Measurements from ENCODE around the gene BDP1. TPM values are rescaled to one million over a fixed set of nuclear protein-coding genes. Genes with fewer than 3 reads are reported as not detected.

The BDP1 gene
- total and polyA plus RNA-seq, 2 experiments from 2014 or later = 14.3 to 14.5 TPM

DNA sequence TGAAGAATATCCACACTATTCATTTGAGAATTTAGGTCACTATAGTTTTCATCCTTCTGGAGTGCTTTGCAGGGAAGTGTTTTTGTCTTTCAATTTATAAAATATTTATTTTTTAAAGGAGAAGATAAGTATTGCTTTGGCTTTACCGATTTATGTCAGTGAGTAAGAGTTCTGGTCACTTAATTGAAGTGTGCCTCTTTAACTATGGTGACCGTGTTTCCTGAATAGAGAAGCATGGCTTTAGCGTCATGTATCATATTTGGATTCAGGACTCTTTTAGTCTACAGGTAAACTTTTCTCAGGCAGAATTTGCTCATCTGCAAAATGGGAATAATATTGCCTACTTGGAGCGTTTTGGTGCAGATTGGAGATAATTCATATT, 902 bp downstream of the BDP1 start:
- H3K27ac ChIP-seq = peak overlapping the region; percentile 93
- H3K27me3 ChIP-seq (replicated peaks; ENCODE audit: insufficient read depth) = 0 out of 2 replicates have a peak, but pooled peaks cover 2% of the 10 kb centered on the region
- peaks cover 57% of the 10 kb centered on the region for H3K79me2 ChIP-seq (ENCODE audit: insufficient read depth)
- no peaks in the 10 kb centered on the region for H4K20me1 ChIP-seq (ENCODE audit: insufficient read depth)
- peak overlapping the region; percentile 97 for H3K4me2 ChIP-seq (ENCODE audit: unreplicated experiment)
- in situ Hi-C loops (cut with MboI) = loop anchor here (10.0 kb wide), 1 partner anchor 58 kb away; no protein-coding TSS in a partner anchor
- peak; percentile 35 for DNase-seq
- WGBS, 2 experiments (ENCODE audit: low coverage in 1 of 2, low lambda C conversion rate in 2 of 2, missing lambda C conversion rate in 2 of 2) = 2% methylated on average over 4 of the region's 4 CpGs
- H3K9me2 ChIP-seq (ENCODE audit: insufficient read depth) = no peaks in the 10 kb centered on the region
- peaks cover 14% of the 10 kb centered on the region; the same call in 1 of the 2 replicates for H3K4me1 ChIP-seq (ENCODE audit: insufficient read depth)
- H3K9me3 ChIP-seq (ENCODE audit: low read depth) = no peaks in the 10 kb centered on the region
- peak overlapping the region; percentile 97 for H3K9ac ChIP-seq
- peak overlapping the region; percentile 100 for H2AFZ ChIP-seq
- peaks cover 4% of the 10 kb centered on the region for H3F3A ChIP-seq (ENCODE audit: insufficient read depth)
- peak overlapping the region; percentile 100 for H3K4me3 ChIP-seq
- TF ChIP-seq EZH2 (IDR thresholded peaks at IDR 0.05; ENCODE audit: insufficient read depth, poor library complexity, severe bottlenecking) (no peak), EZH2phosphoT487 (IDR thresholded peaks at IDR 0.05; ENCODE audit: insufficient read depth, low read depth) (no peak)
- H3K36me3 ChIP-seq (ENCODE audit: low read depth) = peaks cover 24% of the 10 kb centered on the region

DNA sequence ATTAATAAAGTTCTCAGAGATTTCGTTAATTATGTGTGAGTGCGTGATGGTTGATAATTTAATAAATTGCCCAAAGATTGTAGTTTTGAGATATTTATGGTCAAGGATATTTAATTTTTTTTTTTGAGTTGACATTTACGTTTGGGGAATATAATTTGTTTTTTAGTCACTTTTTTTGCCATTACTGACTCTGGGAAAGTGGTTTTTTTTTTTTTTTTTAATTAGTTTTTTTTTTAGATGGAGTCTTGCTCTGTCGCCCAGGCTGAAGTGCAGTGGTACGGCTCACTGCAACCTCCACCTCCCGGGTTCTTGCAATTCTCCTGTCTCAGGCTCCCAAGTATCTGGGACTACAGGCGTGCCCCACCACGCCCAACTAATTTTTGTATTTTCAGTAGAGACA, 1.7 kb downstream of the BDP1 start:
- Histone ChIP-seq H3K36me3 (ENCODE audit: low read depth) (peaks cover 31% of the 10 kb centered on the region), H3K9ac (peak overlapping the region; percentile 97; the same call in 1 of the 2 replicates), H3K9me2 (ENCODE audit: insufficient read depth) (no peaks in the 10 kb centered on the region), H3F3A (ENCODE audit: insufficient read depth) (peaks cover 4% of the 10 kb centered on the region), H3K4me3 (peak overlapping the region; percentile 100), H3K79me2 (ENCODE audit: insufficient read depth) (peaks cover 64% of the 10 kb centered on the region), H4K20me1 (ENCODE audit: insufficient read depth) (no peaks in the 10 kb centered on the region), H3K27me3 (replicated peaks; ENCODE audit: insufficient read depth) (no peaks in the 10 kb centered on the region), H3K9me3 (ENCODE audit: low read depth) (no peaks in the 10 kb centered on the region), H3K4me2 (ENCODE audit: unreplicated experiment) (peak overlapping the region; percentile 97), H3K27ac (no peak overlapping the region), H3K4me1 (ENCODE audit: insufficient read depth) (peaks cover 14% of the 10 kb centered on the region; the same call in 1 of the 2 replicates), H2AFZ (no peak overlapping the region)
- in situ Hi-C loops (cut with MboI) = loop anchor here (10.0 kb wide), 1 partner anchor 58 kb away; no protein-coding TSS in a partner anchor
- 74 to 79% methylated on average over 8 of the region's 8 CpGs for WGBS, 2 experiments (ENCODE audit: low coverage in 1 of 2, low lambda C conversion rate in 2 of 2, missing lambda C conversion rate in 2 of 2)
- TF ChIP-seq EZH2 (IDR thresholded peaks at IDR 0.05; ENCODE audit: insufficient read depth, poor library complexity, severe bottlenecking) (no peak), EZH2phosphoT487 (IDR thresholded peaks at IDR 0.05; ENCODE audit: insufficient read depth, low read depth) (no peak)
- no peak for DNase-seq

DNA sequence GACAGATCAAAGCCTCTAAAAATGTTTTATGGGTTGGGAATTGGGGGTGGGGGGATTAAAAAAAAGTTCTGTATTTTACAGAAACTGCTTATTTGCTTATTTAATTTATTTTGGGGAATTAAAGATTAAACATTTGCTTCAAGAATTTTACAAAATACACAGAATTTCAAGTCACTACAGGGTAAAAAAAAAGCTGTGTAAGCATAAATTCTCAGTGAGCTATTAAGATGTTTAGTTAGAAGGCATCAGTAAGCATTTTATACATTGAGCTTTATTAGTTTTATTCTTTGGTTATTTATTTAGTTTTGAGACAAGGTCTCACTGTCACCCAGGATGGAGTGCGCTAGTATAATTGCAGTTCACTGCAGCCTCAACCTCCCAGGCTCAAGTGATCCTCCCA, 5.2 kb downstream of the BDP1 start:
- no peak overlapping the region for H2AFZ ChIP-seq
- WGBS, 2 experiments (ENCODE audit: low coverage in 1 of 2, low lambda C conversion rate in 2 of 2, missing lambda C conversion rate in 2 of 2) = 93 to 100% methylated on average over 1 of the region's 1 CpG
- no peak overlapping the region for H3K4me3 ChIP-seq
- no peaks in the 10 kb centered on the region for H3K9me3 ChIP-seq (ENCODE audit: low read depth)
- H3K9me2 ChIP-seq (ENCODE audit: insufficient read depth) = no peaks in the 10 kb centered on the region
- in situ Hi-C loops (cut with MboI) = no loop called here
- peaks cover 4% of the 10 kb centered on the region for H3F3A ChIP-seq (ENCODE audit: insufficient read depth)
- no peaks in the 10 kb centered on the region for H4K20me1 ChIP-seq (ENCODE audit: insufficient read depth)
- H3K36me3 ChIP-seq (ENCODE audit: low read depth) = peaks cover 48% of the 10 kb centered on the region
- H3K9ac ChIP-seq = no peak overlapping the region
- no peak overlapping the region for H3K27ac ChIP-seq
- TF ChIP-seq EZH2 (IDR thresholded peaks at IDR 0.05; ENCODE audit: insufficient read depth, poor library complexity, severe bottlenecking) (no peak), EZH2phosphoT487 (IDR thresholded peaks at IDR 0.05; ENCODE audit: insufficient read depth, low read depth) (no peak)
- no peak for DNase-seq
- H3K4me2 ChIP-seq (ENCODE audit: unreplicated experiment) = no peak overlapping the region
- no peaks in the 10 kb centered on the region for H3K27me3 ChIP-seq (replicated peaks; ENCODE audit: insufficient read depth)
- peaks cover 14% of the 10 kb centered on the region; the same call in 1 of the 2 replicates for H3K4me1 ChIP-seq (ENCODE audit: insufficient read depth)
- H3K79me2 ChIP-seq (ENCODE audit: insufficient read depth) = peaks cover 80% of the 10 kb centered on the region

DNA sequence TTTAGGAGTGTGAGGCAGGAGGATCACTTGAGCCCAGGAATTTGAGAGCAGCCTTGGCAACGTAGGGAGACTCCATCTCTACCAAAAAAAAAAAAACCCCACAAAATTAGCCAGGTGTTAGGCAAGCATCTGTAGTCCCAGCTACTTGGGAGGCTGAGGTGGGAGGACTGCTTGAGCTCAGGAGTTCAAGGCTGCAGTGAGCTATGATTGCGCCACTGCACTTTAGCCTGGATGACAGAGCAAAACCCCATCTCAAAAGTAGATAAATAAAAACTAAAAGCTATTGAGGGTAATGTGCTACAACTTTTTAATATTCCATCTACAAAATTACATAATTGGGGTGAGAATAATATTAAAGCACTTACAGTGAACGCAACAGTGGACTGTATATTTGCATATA, 5.9 kb downstream of the BDP1 start:
- WGBS, 2 experiments (ENCODE audit: low coverage in 1 of 2, low lambda C conversion rate in 2 of 2, missing lambda C conversion rate in 2 of 2) = 86 to 96% methylated on average over 3 of the region's 3 CpGs

More for the DNA sequence above, 5.9 kb downstream of the BDP1 start:
- Histone ChIP-seq H3K4me1 (ENCODE audit: insufficient read depth) (peaks cover 14% of the 10 kb centered on the region; the same call in 1 of the 2 replicates), H4K20me1 (ENCODE audit: insufficient read depth) (no peaks in the 10 kb centered on the region), H3K79me2 (ENCODE audit: insufficient read depth) (peaks cover 74% of the 10 kb centered on the region), H3K36me3 (ENCODE audit: low read depth) (peaks cover 55% of the 10 kb centered on the region), H3K4me2 (ENCODE audit: unreplicated experiment) (no peak overlapping the region), H3K27me3 (replicated peaks; ENCODE audit: insufficient read depth) (no peaks in the 10 kb centered on the region), H3K9ac (no peak overlapping the region), H3K4me3 (no peak overlapping the region), H2AFZ (no peak overlapping the region), H3K27ac (no peak overlapping the region), H3F3A (ENCODE audit: insufficient read depth) (no peaks in the 10 kb centered on the region), H3K9me2 (ENCODE audit: insufficient read depth) (no peaks in the 10 kb centered on the region), H3K9me3 (ENCODE audit: low read depth) (no peaks in the 10 kb centered on the region)
- no peak for DNase-seq
- TF ChIP-seq EZH2 (IDR thresholded peaks at IDR 0.05; ENCODE audit: insufficient read depth, poor library complexity, severe bottlenecking) (no peak), EZH2phosphoT487 (IDR thresholded peaks at IDR 0.05; ENCODE audit: insufficient read depth, low read depth) (no peak)
- in situ Hi-C loops (cut with MboI) = no loop called here

All from GM23248 (cell line).